Measurements from ENCODE around the gene SLC44A1. TPM values are rescaled to one million over a fixed set of nuclear protein-coding genes. Genes with fewer than 3 reads are reported as not detected.
A peak's percentile ranks its signal among the peaks of the same experiment; 100 is the strongest.

Gene SLC44A1
- total RNA-seq, 3 donors from 2014 or later: 4.0 to 5.4 (median 4.1) TPM

DNA sequence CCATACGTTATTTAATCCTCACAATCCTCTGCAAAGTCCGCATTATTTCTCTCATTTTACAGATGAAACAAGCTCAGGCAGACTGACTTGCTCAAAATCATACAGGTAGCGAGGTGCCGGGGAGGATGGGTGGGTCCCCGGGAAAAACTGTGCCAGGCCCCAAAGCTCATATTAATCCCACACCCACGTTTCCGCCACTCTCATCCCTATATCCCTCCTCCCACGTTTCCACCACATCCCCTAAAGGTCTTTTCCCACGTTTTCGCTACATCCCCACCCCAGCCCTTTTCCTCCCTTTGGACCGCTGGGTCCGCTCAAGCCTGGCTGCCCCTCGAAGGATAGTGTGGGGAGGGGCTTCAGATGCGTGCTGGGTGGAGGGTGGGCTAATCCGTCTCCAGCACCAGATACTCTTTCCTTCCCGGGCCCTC, 202.9 kb downstream of the SLC44A1 start:
- no peaks in the 10 kb centered on the region for H3K36me3 Mint-ChIP-seq (ENCODE audit: insufficient read depth)
- peak overlapping the region; percentile 84 for H3K4me3 Mint-ChIP-seq
- DNase-seq (no peak), ATAC-seq (no peak)
- H3K9me3 Mint-ChIP-seq: no peaks in the 10 kb centered on the region
- no peaks in the 10 kb centered on the region for H3K27me3 Mint-ChIP-seq (ENCODE audit: low read depth)
- peaks cover 10% of the 10 kb centered on the region for H3K4me1 Mint-ChIP-seq (ENCODE audit: low read depth)

DNA sequence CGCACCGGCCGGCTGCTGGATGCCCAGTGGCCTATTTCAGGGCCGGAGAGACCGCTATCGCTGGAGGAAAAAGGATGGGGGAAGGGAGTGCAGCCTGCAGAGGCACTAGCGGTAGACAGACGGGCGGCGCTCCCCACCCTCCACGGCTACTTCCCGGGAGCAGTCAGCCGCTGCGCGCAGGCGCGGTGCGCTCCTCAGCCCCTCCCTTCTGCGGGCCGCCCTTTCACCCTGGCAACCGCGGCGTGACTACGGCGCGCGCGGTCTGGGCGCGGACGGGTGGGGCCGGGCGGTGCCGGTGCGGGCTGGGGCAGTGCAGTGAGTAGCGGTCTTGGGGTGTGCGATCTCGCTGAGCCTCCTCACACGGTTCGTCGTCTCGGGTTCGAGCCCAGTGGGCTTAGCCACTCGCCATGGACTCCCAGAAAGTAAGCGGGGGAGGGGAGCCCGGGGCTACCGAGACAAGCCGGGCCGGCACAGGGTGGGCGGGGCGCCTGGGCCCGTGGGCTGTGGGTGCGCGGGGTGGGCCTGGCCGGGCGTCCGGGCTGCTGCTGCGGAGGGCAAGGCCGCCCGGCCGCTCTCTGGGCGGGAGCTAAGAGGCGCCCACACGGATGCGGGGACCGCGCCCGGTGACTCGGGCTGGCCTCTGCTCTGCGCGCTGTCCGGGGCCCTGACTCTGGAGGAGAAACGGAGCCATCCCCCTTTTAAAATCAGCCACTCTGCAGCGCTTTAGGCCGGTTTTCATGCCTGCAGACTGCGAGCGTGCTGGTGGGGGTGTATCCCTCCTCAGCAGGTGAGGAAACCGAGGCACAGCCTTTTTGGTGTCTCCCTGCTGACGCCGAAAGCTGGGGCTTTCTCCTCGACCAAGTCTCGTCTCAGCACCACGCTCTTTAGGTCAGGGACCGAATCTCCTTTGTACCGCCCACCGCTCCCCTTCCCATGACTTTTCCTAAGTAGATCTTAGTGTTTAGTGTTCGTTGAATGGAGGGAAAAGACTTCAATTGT, 203.7 kb downstream of the SLC44A1 start, which contains the start of gene FSD1L:
Gene FSD1L, plus strand, starts transcription at position 221 of the 999 bp plus-strand sequence. Its CDS starts 187 bp downstream, at position 408.
- DNase-seq (peak; percentile 67), ATAC-seq (peak; percentile 94 to 96)
- peak within 1 kb of the TSS; percentile 84 for H3K4me3 Mint-ChIP-seq
- no peaks in the 10 kb centered on the region for H3K36me3 Mint-ChIP-seq (ENCODE audit: insufficient read depth)
- no peaks in the 10 kb centered on the region for H3K9me3 Mint-ChIP-seq
- H3K4me1 Mint-ChIP-seq (ENCODE audit: low read depth): peaks cover 10% of the 10 kb centered on the region
- H3K27me3 Mint-ChIP-seq (ENCODE audit: low read depth): no peaks in the 10 kb centered on the region

GRCh38 chr9:105449081-105449480, 204.6 kb downstream of the SLC44A1 start:
- Mint-ChIP-seq H3K9me3 (no peaks in the 10 kb centered on the region), H3K4me1 (ENCODE audit: low read depth) (peaks cover 10% of the 10 kb centered on the region), H3K36me3 (ENCODE audit: insufficient read depth) (no peaks in the 10 kb centered on the region), H3K27me3 (ENCODE audit: low read depth) (no peaks in the 10 kb centered on the region), H3K4me3 (peak overlapping the region; percentile 74)
- DNase-seq (no peak), ATAC-seq (no peak)

GRCh38 chr9:105452185-105452584, 207.7 kb downstream of the SLC44A1 start:
- no peaks in the 10 kb centered on the region for H3K27me3 Mint-ChIP-seq (ENCODE audit: low read depth)
- H3K36me3 Mint-ChIP-seq (ENCODE audit: insufficient read depth): no peaks in the 10 kb centered on the region
- no peak overlapping the region for H3K4me3 Mint-ChIP-seq
- H3K9me3 Mint-ChIP-seq: no peaks in the 10 kb centered on the region
- no peak for ATAC-seq
- DNase-seq: no peak
- peaks cover 10% of the 10 kb centered on the region for H3K4me1 Mint-ChIP-seq (ENCODE audit: low read depth)

- H3K36me3 Mint-ChIP-seq (ENCODE audit: insufficient read depth): no peaks in the 10 kb centered on the region
Measured at GRCh38 chr9:105455836-105456475, 211.5 kb downstream of the SLC44A1 start.

GRCh38 chr9:105457560-105458294, 213.3 kb downstream of the SLC44A1 start:
- Mint-ChIP-seq H3K9me3 (no peaks in the 10 kb centered on the region), H3K36me3 (ENCODE audit: insufficient read depth) (no peaks in the 10 kb centered on the region), H3K4me1 (ENCODE audit: low read depth) (no peaks in the 10 kb centered on the region), H3K4me3 (no peak overlapping the region), H3K27me3 (ENCODE audit: low read depth) (no peaks in the 10 kb centered on the region)
- DNase-seq (no peak), ATAC-seq (no peak)

More at GRCh38 chr9:105455836-105456475, 211.5 kb downstream of the SLC44A1 start:
- Mint-ChIP-seq H3K4me1 (ENCODE audit: low read depth) (no peaks in the 10 kb centered on the region), H3K27me3 (ENCODE audit: low read depth) (no peaks in the 10 kb centered on the region), H3K9me3 (no peaks in the 10 kb centered on the region), H3K4me3 (no peak overlapping the region)
- DNase-seq (no peak), ATAC-seq (no peak)

DNA sequence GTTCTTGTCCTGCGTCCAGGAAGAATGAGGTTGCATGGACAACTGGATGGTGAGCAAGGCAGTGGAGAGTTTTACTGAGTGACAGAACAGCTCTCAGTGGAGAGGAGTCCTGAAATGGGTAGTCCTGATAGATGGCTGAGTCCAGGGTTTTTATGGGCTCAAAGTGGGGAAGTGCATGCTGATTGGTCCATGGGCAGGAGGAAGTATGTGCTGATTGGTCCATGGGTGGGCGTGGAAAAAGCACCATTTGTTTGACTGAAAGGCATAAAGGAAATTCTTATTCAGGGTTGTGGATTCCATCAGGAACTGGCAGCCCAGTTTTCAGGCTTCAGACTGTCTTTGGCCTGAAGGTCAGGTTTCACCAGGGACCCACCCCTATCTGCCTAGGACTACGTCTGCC, 214.0 kb downstream of the SLC44A1 start:
- H3K36me3 Mint-ChIP-seq (ENCODE audit: insufficient read depth): no peaks in the 10 kb centered on the region
- no peaks in the 10 kb centered on the region for H3K4me1 Mint-ChIP-seq (ENCODE audit: low read depth)
- no peak for DNase-seq
- ATAC-seq: no peak
- H3K4me3 Mint-ChIP-seq: no peak overlapping the region
- H3K27me3 Mint-ChIP-seq (ENCODE audit: low read depth): no peaks in the 10 kb centered on the region
- H3K9me3 Mint-ChIP-seq: no peaks in the 10 kb centered on the region

DNA sequence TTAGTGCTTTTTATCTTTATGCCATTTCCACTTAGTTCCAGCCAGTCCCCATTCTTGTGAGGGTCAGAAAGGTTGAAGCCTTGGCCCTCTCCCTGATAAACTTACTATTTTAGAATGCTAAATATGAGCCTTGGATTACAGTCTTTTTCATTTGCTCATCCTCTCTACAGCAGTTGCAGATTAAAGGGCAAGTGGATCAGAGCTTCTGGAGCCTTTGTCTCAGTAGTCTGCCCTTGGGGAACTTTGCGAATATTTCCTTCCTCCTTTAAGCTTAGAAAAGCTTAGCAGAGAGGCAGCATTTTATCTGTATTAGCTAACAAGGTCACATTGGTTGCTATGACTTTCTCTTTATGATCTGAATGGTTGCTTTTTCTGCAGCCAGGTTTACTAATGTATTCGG, 214.9 kb downstream of the SLC44A1 start:
- Mint-ChIP-seq H3K36me3 (ENCODE audit: insufficient read depth) (peaks cover 1% of the 10 kb centered on the region), H3K27me3 (ENCODE audit: low read depth) (no peaks in the 10 kb centered on the region), H3K4me3 (no peak overlapping the region)

GRCh38 chr9:105466898-105467455, 222.5 kb downstream of the SLC44A1 start:
- Mint-ChIP-seq H3K4me1 (ENCODE audit: low read depth) (no peaks in the 10 kb centered on the region), H3K36me3 (ENCODE audit: insufficient read depth) (peaks cover 16% of the 10 kb centered on the region), H3K4me3 (no peak overlapping the region), H3K27me3 (ENCODE audit: low read depth) (no peaks in the 10 kb centered on the region), H3K9me3 (no peaks in the 10 kb centered on the region)
- ATAC-seq (no peak), DNase-seq (no peak)

More for the DNA sequence above, 214.9 kb downstream of the SLC44A1 start:
- DNase-seq (no peak), ATAC-seq (no peak)
- no peaks in the 10 kb centered on the region for H3K9me3 Mint-ChIP-seq
- no peaks in the 10 kb centered on the region for H3K4me1 Mint-ChIP-seq (ENCODE audit: low read depth)

DNA sequence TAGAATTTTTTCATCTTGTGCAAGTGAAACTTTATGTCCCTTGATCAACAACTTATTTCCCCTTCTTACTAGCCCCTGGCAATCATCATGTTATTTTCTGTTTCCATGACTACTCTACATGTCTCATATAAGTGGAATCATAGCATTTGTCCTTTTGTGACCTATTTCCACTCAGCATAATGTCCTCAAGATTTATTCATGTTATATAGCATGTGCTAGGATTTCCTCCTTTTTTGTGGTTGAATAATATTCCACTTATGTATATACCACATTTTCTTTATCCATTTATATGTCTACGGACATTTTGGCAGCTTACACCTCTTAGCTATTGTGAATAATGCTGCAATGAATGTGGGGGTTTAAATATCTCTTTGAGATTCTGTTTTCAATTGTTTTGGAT, 224.4 kb downstream of the SLC44A1 start:
- H3K4me3 Mint-ChIP-seq: no peak overlapping the region
- peaks cover 16% of the 10 kb centered on the region for H3K36me3 Mint-ChIP-seq (ENCODE audit: insufficient read depth)
- DNase-seq (no peak), ATAC-seq (no peak)
- no peaks in the 10 kb centered on the region for H3K4me1 Mint-ChIP-seq (ENCODE audit: low read depth)
- H3K27me3 Mint-ChIP-seq (ENCODE audit: low read depth): no peaks in the 10 kb centered on the region
- H3K9me3 Mint-ChIP-seq: no peaks in the 10 kb centered on the region

- Mint-ChIP-seq H3K36me3 (ENCODE audit: insufficient read depth) (peaks cover 8% of the 10 kb centered on the region), H3K4me1 (ENCODE audit: low read depth) (no peaks in the 10 kb centered on the region), H3K9me3 (no peaks in the 10 kb centered on the region), H3K27me3 (ENCODE audit: low read depth) (no peaks in the 10 kb centered on the region), H3K4me3 (no peak overlapping the region)
- DNase-seq (no peak), ATAC-seq (no peak)
Measured at GRCh38 chr9:105473221-105473620, 228.8 kb downstream of the SLC44A1 start.

DNA sequence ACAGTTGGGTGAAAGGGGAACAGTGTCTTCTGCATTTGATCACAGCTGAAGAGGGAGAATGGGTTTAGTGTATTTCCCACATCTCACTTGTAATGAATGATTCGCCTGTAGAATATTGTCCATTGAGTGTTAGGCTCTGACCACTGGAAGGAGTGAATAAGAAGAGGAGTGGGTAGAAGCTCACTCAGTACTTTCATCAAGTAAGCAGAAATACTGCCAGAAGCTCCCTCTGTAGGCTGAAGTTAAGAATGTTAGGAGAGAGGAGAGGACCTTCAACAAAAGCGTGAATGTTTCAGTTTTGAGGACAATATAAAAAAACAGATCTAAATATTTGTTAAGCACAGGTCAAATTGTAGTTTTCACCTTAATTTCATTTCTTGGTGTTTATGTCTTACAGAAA, 230.9 kb downstream of the SLC44A1 start:
- Mint-ChIP-seq H3K4me3 (no peak overlapping the region), H3K27me3 (ENCODE audit: low read depth) (no peaks in the 10 kb centered on the region), H3K9me3 (no peaks in the 10 kb centered on the region), H3K4me1 (ENCODE audit: low read depth) (no peaks in the 10 kb centered on the region), H3K36me3 (ENCODE audit: insufficient read depth) (peaks cover 5% of the 10 kb centered on the region)
- ATAC-seq (no peak), DNase-seq (no peak)

DNA sequence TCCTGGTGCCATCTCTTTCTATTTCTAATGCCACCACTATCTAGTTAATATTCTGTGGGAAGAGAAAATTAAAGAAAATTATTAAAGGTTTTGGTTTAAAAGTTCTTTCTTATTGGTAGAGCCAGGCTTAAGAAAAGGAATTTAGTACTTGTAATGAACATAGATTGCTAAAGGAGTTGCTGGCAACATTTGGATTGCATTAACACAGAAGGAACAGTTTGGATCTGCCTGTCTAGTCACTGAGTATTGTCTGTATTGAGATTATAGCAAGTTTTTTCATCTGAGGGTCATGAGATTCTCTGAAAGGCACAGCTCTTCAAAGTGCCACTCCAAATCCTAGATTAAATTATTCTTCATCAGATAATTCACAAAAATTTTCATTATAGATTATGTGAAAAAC, 235.4 kb downstream of the SLC44A1 start:
- Mint-ChIP-seq H3K4me3 (no peak overlapping the region), H3K4me1 (ENCODE audit: low read depth) (no peaks in the 10 kb centered on the region), H3K9me3 (no peaks in the 10 kb centered on the region), H3K27me3 (ENCODE audit: low read depth) (no peaks in the 10 kb centered on the region), H3K36me3 (ENCODE audit: insufficient read depth) (no peaks in the 10 kb centered on the region)
- ATAC-seq (no peak), DNase-seq (no peak)

DNA sequence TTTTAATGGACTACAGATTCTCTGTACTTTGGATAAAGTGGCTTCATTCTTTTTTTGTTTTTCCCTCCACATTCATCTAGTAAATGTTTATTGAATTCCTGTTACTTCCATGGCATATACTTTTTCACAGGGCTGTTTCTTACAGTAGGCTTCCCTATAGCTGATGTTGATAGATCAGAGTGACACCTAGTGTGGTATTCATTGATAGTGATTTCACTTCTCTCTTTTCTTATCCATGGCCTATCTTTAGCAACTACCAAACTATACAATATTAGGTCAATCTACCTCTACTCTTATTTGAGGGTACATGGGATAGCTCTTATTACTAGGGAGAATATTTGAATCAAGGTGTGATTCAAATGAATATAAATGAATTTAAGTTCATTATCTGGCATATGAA, 239.2 kb downstream of the SLC44A1 start:
- Mint-ChIP-seq H3K4me1 (ENCODE audit: low read depth) (no peaks in the 10 kb centered on the region), H3K4me3 (no peak overlapping the region)

More for the DNA sequence above, 239.2 kb downstream of the SLC44A1 start:
- no peaks in the 10 kb centered on the region for H3K9me3 Mint-ChIP-seq
- ATAC-seq (no peak), DNase-seq (no peak)
- H3K27me3 Mint-ChIP-seq (ENCODE audit: low read depth): no peaks in the 10 kb centered on the region
- no peaks in the 10 kb centered on the region for H3K36me3 Mint-ChIP-seq (ENCODE audit: insufficient read depth)
